Endothelial cell (in vitro differentiated cells): ENCODE results near the gene UTS2. TPM values are rescaled to one million over a fixed set of nuclear protein-coding genes. Genes with fewer than 3 reads are reported as not detected.

Experiments
- DNase-seq: peaks from one replicate; pipeline ENCODE4 v3.0.0; 2021; ENCODE audit warnings: low spot score
- H3K27ac Mint-ChIP-seq: one replicate; pipeline ENCODE4 v1.8.0; 2021; ENCODE audit warnings: mixed read lengths, inconsistent platforms; ENCODE audit not compliant: unreplicated experiment
- H3K27me3 Mint-ChIP-seq: one replicate; pipeline ENCODE4 v1.8.0; 2021; ENCODE audit warnings: mild to moderate bottlenecking, moderate library complexity, mixed read lengths, inconsistent platforms; ENCODE audit not compliant: unreplicated experiment
- H3K36me3 Mint-ChIP-seq: one replicate; pipeline ENCODE4 v1.8.0; 2021; ENCODE audit warnings: mild to moderate bottlenecking, low read depth, mixed read lengths, inconsistent platforms; ENCODE audit not compliant: unreplicated experiment
- H3K4me1 Mint-ChIP-seq: one replicate; pipeline ENCODE4 v1.8.0; 2021; ENCODE audit warnings: mild to moderate bottlenecking, mixed read lengths, inconsistent platforms; ENCODE audit not compliant: unreplicated experiment
- H3K4me3 Mint-ChIP-seq: one replicate; pipeline ENCODE4 v1.8.0; 2021; ENCODE audit warnings: mild to moderate bottlenecking, mixed read lengths, inconsistent platforms; ENCODE audit not compliant: unreplicated experiment
- H3K9me3 Mint-ChIP-seq: one replicate; pipeline ENCODE4 v1.8.0; 2021; ENCODE audit warnings: mixed read lengths, inconsistent platforms; ENCODE audit not compliant: unreplicated experiment
- CTCF ChIP-seq: fragments of 200-600 bp; sonication (generic); IDR thresholded peaks from one replicate; pipeline ENCODE4 v1.5.0; 2021; ENCODE audit warnings: antibody characterized with exemption; ENCODE audit not compliant: unreplicated experiment
- total RNA-seq: library from RNA; stranded (reverse); fragmentation: NEBNext Ultra II Directional; extraction: Animal tissue kit (Norgen Biotek cat#: 25700); gene quantifications from one replicate; pipeline ENCODE4 v1.2.1, GENCODE V29; 2021; ENCODE audit not compliant: unreplicated experiment

UTS2 gene
- total RNA-seq, 1 donor from 2014 or later: not detected

GRCh38 chr1:7885513-7886404 is 32.9 kb upstream of the UTS2 start:
- Mint-ChIP-seq H3K9me3 (no peaks in the 10 kb centered on the region), H3K27me3 (peaks cover 3% of the 10 kb centered on the region), H3K36me3 (no peaks in the 10 kb centered on the region), H3K4me3 (no peak overlapping the region), H3K4me1 (no peaks in the 10 kb centered on the region), H3K27ac (no peak overlapping the region)
- TF ChIP-seq CTCF: no peak
- DNase-seq: no peak

- H3K4me1 Mint-ChIP-seq: no peaks in the 10 kb centered on the region
- no peak overlapping the region for H3K27ac Mint-ChIP-seq
- TF ChIP-seq CTCF: no peak
- H3K9me3 Mint-ChIP-seq: no peaks in the 10 kb centered on the region
- no peak overlapping the region for H3K4me3 Mint-ChIP-seq
- peaks cover 1% of the 10 kb centered on the region for H3K27me3 Mint-ChIP-seq
- no peak for DNase-seq
- no peaks in the 10 kb centered on the region for H3K36me3 Mint-ChIP-seq
Measured at GRCh38 chr1:7884757-7885156, 31.9 kb upstream of the UTS2 start.

- Mint-ChIP-seq H3K36me3 (no peaks in the 10 kb centered on the region), H3K27ac (no peak overlapping the region)
Measured at GRCh38 chr1:7879228-7879627, 26.4 kb upstream of the UTS2 start.

GRCh38 chr1:7878027-7878426 is 25.2 kb upstream of the UTS2 start:
- Mint-ChIP-seq H3K27ac (no peak overlapping the region), H3K36me3 (no peaks in the 10 kb centered on the region), H3K9me3 (no peaks in the 10 kb centered on the region), H3K27me3 (peaks cover 2% of the 10 kb centered on the region), H3K4me3 (no peak overlapping the region), H3K4me1 (no peaks in the 10 kb centered on the region)
- no peak for DNase-seq
- TF ChIP-seq CTCF: no peak

More at GRCh38 chr1:7879228-7879627, 26.4 kb upstream of the UTS2 start:
- TF ChIP-seq CTCF: peak; percentile 50
- Mint-ChIP-seq H3K4me1 (no peaks in the 10 kb centered on the region), H3K9me3 (no peaks in the 10 kb centered on the region), H3K27me3 (peaks cover under 1% of the 10 kb centered on the region), H3K4me3 (no peak overlapping the region)
- DNase-seq: no peak
